B cell (primary cell): ENCODE data around the gene CENPM. TPM values are rescaled to one million over a fixed set of nuclear protein-coding genes. Genes with fewer than 3 reads are reported as not detected.

Source experiments
- ATAC-seq: fragments of 200-7000 bp; cut with Tn5 transposase; one replicate; pipeline ENCODE4 v1.10.0; 2021; ENCODE audit warnings: low read depth, mild to moderate bottlenecking, moderate number of reproducible peaks, moderate library complexity
- CTCF ChIA-PET: fragments of 350-600 bp; sonication (Branson Sonifier 250); formaldehyde crosslinking; loops from one replicate; lab custom pipeline; 2021; ENCODE audit warnings: antibody characterized with exemption, inconsistent platforms; lab: Charles Lee
- POLR2A ChIA-PET: fragments of 350-600 bp; sonication (Branson Sonifier 250); formaldehyde crosslinking; loops from one replicate; lab custom pipeline; 2021; ENCODE audit warnings: antibody characterized with exemption; lab: Charles Lee
- DNase-seq: peaks from one replicate; pipeline ENCODE4 v3.0.0; 2013
- H2AFZ ChIP-seq: 2 replicates; pipeline ENCODE4 v1.6.1; 2012; ENCODE audit warnings: mild to moderate bottlenecking, low read depth, low read length; ENCODE audit not compliant: insufficient read depth, poor library complexity, severe bottlenecking
- H3K27ac ChIP-seq, 2 donors: 1 replicate in 1 of 2; 2 replicates in 1 of 2; pipeline ENCODE4 v1.5.1; 2012 to 2013; ENCODE audit warnings: low read length in 2 of 2, mild to moderate bottlenecking in 2 of 2, moderate library complexity in 1 of 2
- H3K27me3 ChIP-seq, 4 experiments: fragments of 200-600 bp in 1 of 4; sonication (generic) in 1 of 4; replicated peaks in 1 of 4; 1 replicate in 2 of 4; 2 replicates in 2 of 4; pipeline versions ENCODE4 v1.6.1 to v1.7.0; 2013 to 2016; ENCODE audit warnings: low read length in 3 of 4, mild to moderate bottlenecking in 2 of 4, mixed read lengths in 1 of 4, moderate library complexity in 1 of 4; ENCODE audit not compliant: insufficient read depth in 4 of 4, control insufficient read depth in 3 of 4; ENCODE audit errors: control extremely low read depth in 1 of 4
- H3K36me3 ChIP-seq, 2 experiments: replicated peaks in 1 of 2; 1 replicate in 1 of 2; 2 replicates in 1 of 2; pipeline versions ENCODE4 v1.6.1 to v1.7.1; 2013; ENCODE audit warnings: low read length in 1 of 2; ENCODE audit not compliant: insufficient read depth in 2 of 2, control insufficient read depth in 1 of 2; ENCODE audit errors: control extremely low read depth in 1 of 2, extremely low read depth in 1 of 2
- H3K4me1 ChIP-seq, 2 donors: fragments of 200-600 bp in 1 of 2; sonication (generic) in 1 of 2; 1 replicate in 1 of 2; 2 replicates in 1 of 2; pipeline versions ENCODE4 v1.5.1 to v1.6.1; 2013 to 2017; ENCODE audit warnings: low read length in 2 of 2; ENCODE audit not compliant: control insufficient read depth in 2 of 2, insufficient read depth in 2 of 2
- H3K4me2 ChIP-seq: replicated peaks from 2 replicates; pipeline ENCODE3; 2012; ENCODE audit warnings: mild to moderate bottlenecking, low read depth, low read length; ENCODE audit not compliant: poor library complexity, severe bottlenecking
- H3K4me3 ChIP-seq, 5 experiments: fragments of 200-600 bp in 1 of 5; sonication (generic) in 1 of 5; 1 replicate in 3 of 5; 2 replicates in 2 of 5; pipeline versions ENCODE4 v1.5.1 to v1.7.0; 2011 to 2016; ENCODE audit warnings: low read length in 4 of 5, mild to moderate bottlenecking in 4 of 5, low read depth in 2 of 5, control low read depth in 1 of 5, moderate library complexity in 1 of 5; ENCODE audit not compliant: insufficient read depth in 1 of 5; ENCODE audit errors: control extremely low read depth in 1 of 5, extremely low read depth in 1 of 5
- H3K79me2 ChIP-seq: fragments of 200-600 bp; sonication (generic); one replicate; pipeline ENCODE4 v1.6.0; 2016; ENCODE audit warnings: low read length; ENCODE audit not compliant: control insufficient read depth, insufficient read depth
- H3K9ac ChIP-seq: fragments of 200-600 bp; sonication (generic); 2 replicates; pipeline ENCODE4 v1.6.1; 2017; ENCODE audit warnings: mild to moderate bottlenecking, low read length, moderate library complexity
- H3K9me3 ChIP-seq, 3 donors: one replicate each; pipeline versions ENCODE4 v1.6.1 to v1.7.1; 2013; ENCODE audit warnings: low read length in 2 of 3; ENCODE audit not compliant: control insufficient read depth in 2 of 3, insufficient read depth in 1 of 3; ENCODE audit errors: control extremely low read depth in 1 of 3
- H4K20me1 ChIP-seq: 2 replicates; pipeline ENCODE4 v1.6.0; 2012; ENCODE audit warnings: mild to moderate bottlenecking, low read length; ENCODE audit not compliant: insufficient read depth, control insufficient read depth, poor library complexity, severe bottlenecking
- H3K27ac Mint-ChIP-seq: one replicate; pipeline ENCODE4 v1.8.0; 2021; ENCODE audit warnings: mixed read lengths
- H3K27me3 Mint-ChIP-seq: one replicate; pipeline ENCODE4 v1.8.0; 2021; ENCODE audit warnings: mixed read lengths
- H3K4me1 Mint-ChIP-seq: one replicate; pipeline ENCODE4 v1.8.0; 2021; ENCODE audit warnings: mixed read lengths
- H3K4me3 Mint-ChIP-seq: one replicate; pipeline ENCODE4 v1.8.0; 2021; ENCODE audit warnings: mixed read lengths
- H3K9me3 Mint-ChIP-seq: one replicate; pipeline ENCODE4 v1.8.0; 2022; ENCODE audit warnings: mixed read lengths; ENCODE audit not compliant: insufficient read depth
- EZH2 ChIP-seq: IDR thresholded peaks from 2 replicates; pipeline ENCODE4 v1.6.1; 2012; ENCODE audit warnings: borderline replicate concordance, low read depth, mild to moderate bottlenecking, moderate library complexity, low read length; ENCODE audit not compliant: insufficient read depth, poor library complexity, severe bottlenecking
- WGBS: methylation state at CpG from one replicate; pipeline ENCODE4 v1.1.5; 2013; ENCODE audit warnings: missing lambda C conversion rate; ENCODE audit not compliant: insufficient coverage; 5-methylcytosine and 5-hydroxymethylcytosine counted together
- intact Hi-C: fragments of 100-400 bp; cut with micrococcal nuclease; formaldehyde crosslinking; loops from one replicate; pipeline ENCODE4 v1.10.0; 2022
- polyA plus RNA-seq: library from polyadenylated mRNA; depleted of rRNA; stranded (reverse); fragments of >200 nt; gene quantifications from 2 replicates; pipeline ENCODE4 v1.2.3, GENCODE V29; 2012
- total RNA-seq, 2 donors: library from RNA; stranded (reverse); fragments of 120-200 nt in 1 of 2; gene quantifications; 1 replicate in 1 of 2; 2 replicates in 1 of 2; pipeline versions ENCODE4 v1.2.3 to v1.2.4, GENCODE V29; 2013 to 2022
- TF ChIP-seq, protein P1 (sequence below): fragments of 200-600 bp; IDR thresholded peaks from one replicate; pipeline ENCODE4 v1.8.0; 2022; ENCODE audit warnings: antibody characterized with exemption, mild to moderate bottlenecking

Gene CENPM
- total and polyA plus RNA-seq, 2 donors (not counting 1 experiment from before 2014, with no cell fraction given), result 30.7 to 43.8 TPM

DNA sequence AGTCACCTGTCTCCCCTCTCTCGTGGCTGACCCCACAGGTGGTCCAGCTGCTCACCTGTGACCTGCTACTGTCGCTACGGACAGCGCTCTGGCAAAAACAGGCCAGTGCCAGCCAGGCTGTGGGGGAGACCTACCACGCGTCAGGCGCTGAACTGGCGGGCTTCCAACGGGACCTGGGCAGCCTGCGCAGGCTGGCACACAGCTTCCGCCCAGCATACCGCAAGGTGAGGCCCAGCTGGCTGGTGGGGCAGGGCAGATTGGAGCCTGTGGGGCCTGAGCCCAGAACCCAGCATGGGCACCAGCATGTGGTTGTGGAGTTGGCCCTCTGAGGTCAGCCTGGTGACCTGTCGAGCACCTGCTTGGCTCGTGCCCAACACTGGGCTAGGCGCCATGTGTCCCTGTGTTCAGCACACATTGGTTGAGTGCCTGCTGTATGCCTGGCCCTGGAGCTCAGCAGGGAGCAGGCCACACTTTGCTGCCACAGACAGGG, 44.0 kb downstream of the CENPM start:
- Mint-ChIP-seq H3K4me1 (peaks cover 6% of the 10 kb centered on the region), H3K4me3 (no peak overlapping the region), H3K27ac (peak overlapping the region; percentile 10), H3K27me3 (no peaks in the 10 kb centered on the region), H3K9me3 (no peaks in the 10 kb centered on the region)
- Histone ChIP-seq H3K4me1 (peaks cover 2 to 4% of the 10 kb centered on the region in 2 donors), H4K20me1 (peaks cover 9% of the 10 kb centered on the region), H3K9ac (no peak overlapping the region), H3K9me3 (no peaks in the 10 kb centered on the region), H3K4me2 (no peak overlapping the region), H3K79me2 (no peaks in the 10 kb centered on the region), H3K36me3 (peaks cover 0 to 81% of the 10 kb centered on the region in 2 experiments), H3K4me3 (no peak overlapping the region), H3K27me3 (no peaks in the 10 kb centered on the region), H3K27ac (no peak overlapping the region), H2AFZ (no peak overlapping the region)
- TF ChIP-seq EZH2, result no peak
- TF ChIP-seq, protein P1, sequence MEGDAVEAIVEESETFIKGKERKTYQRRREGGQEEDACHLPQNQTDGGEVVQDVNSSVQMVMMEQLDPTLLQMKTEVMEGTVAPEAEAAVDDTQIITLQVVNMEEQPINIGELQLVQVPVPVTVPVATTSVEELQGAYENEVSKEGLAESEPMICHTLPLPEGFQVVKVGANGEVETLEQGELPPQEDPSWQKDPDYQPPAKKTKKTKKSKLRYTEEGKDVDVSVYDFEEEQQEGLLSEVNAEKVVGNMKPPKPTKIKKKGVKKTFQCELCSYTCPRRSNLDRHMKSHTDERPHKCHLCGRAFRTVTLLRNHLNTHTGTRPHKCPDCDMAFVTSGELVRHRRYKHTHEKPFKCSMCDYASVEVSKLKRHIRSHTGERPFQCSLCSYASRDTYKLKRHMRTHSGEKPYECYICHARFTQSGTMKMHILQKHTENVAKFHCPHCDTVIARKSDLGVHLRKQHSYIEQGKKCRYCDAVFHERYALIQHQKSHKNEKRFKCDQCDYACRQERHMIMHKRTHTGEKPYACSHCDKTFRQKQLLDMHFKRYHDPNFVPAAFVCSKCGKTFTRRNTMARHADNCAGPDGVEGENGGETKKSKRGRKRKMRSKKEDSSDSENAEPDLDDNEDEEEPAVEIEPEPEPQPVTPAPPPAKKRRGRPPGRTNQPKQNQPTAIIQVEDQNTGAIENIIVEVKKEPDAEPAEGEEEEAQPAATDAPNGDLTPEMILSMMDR, result no peak
- POLR2A ChIA-PET, result interaction anchor here (1.0 kb wide), 1 partner anchor 11 kb away, joined by 3 read pairs; no protein-coding TSS in a partner anchor
- intact Hi-C loops, result no loop called here
- 95% methylated on average over 15 of the region's 15 CpGs for WGBS
- CTCF ChIA-PET, result interaction anchor here (1.1 kb wide), 1 partner anchor 38 kb away, joined by 4 read pairs; no protein-coding TSS in a partner anchor
- no peak for DNase-seq
- no peak for ATAC-seq

DNA sequence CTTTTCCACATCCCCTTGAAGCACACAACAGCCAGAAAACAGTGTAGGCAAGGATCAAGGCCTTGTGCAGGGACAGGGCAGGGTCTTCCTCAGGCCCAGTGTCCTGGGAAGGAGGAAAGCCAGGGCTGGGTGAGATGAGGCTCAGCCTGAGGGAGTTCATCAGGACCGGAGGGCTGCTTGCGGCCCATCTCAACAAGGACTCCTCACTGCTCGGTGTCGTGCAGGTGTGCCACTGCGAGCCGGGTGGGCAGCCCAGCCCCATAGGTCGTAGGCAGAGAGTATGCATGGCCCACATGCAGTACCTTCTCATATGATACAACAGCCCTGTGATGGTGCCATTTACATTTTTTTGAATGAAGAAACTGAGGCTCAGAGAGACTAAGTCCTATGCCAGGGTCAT, 44.9 kb downstream of the CENPM start:
- peaks cover 1% of the 10 kb centered on the region for H3K4me1 Mint-ChIP-seq
- Histone ChIP-seq H3K9ac (no peak overlapping the region), H2AFZ (no peak overlapping the region), H3K27me3 (no peaks in the 10 kb centered on the region), H3K4me2 (no peak overlapping the region), H3K4me1 (no peaks in the 10 kb centered on the region), H3K79me2 (no peaks in the 10 kb centered on the region), H3K27ac (no peak overlapping the region), H4K20me1 (peaks cover 9% of the 10 kb centered on the region), H3K36me3 (peaks cover 0 to 85% of the 10 kb centered on the region in 2 experiments), H3K9me3 (no peaks in the 10 kb centered on the region), H3K4me3 (no peak overlapping the region)
- intact Hi-C loops, result no loop called here
- CTCF ChIA-PET, result interaction anchor here (0.9 kb wide), 1 partner anchor 9 kb away, joined by 3 read pairs; no protein-coding TSS in a partner anchor
- ATAC-seq (no peak), DNase-seq (no peak)
- no peak overlapping the region for H3K4me3 Mint-ChIP-seq
- H3K27me3 Mint-ChIP-seq, result no peaks in the 10 kb centered on the region
- POLR2A ChIA-PET, result interaction anchor here (1.0 kb wide), 1 partner anchor 12 kb away, joined by 3 read pairs; no protein-coding TSS in a partner anchor
- TF ChIP-seq EZH2, result no peak
- TF ChIP-seq, protein P1, result no peak
- peak overlapping the region; percentile 65 for H3K27ac Mint-ChIP-seq
- 98% methylated on average over 7 of the region's 7 CpGs for WGBS
- no peaks in the 10 kb centered on the region for H3K9me3 Mint-ChIP-seq
